ENCODE results near the gene C1S. TPM values are rescaled to one million over a fixed set of nuclear protein-coding genes. Genes with fewer than 3 reads are reported as not detected.
"Not testable (repeated sequence)": the region's sequence is repeated elsewhere in the genome, so short reads cannot be mapped to it uniquely, and the experiment has no call there.

The C1S gene
- total RNA-seq = 1.6 and 2.4 TPM in 2 replicates

GRCh38 chr12:7060353-7060954 lies at the start of gene C1S:
Gene C1S, plus strand, starts transcription at chr12:7060718. Its CDS starts 1,195 bp downstream, at chr12:7061913.
- Mint-ChIP-seq H3K9me3 (no peaks in the 10 kb centered on the region), H3K36me3 (ENCODE audit: low read depth) (no peaks in the 10 kb centered on the region), H3K27me3 (ENCODE audit: insufficient read depth) (peaks cover 24% of the 10 kb centered on the region), H3K4me3 (no peak within 1 kb of the TSS), H3K4me1 (ENCODE audit: low read depth) (no peaks in the 10 kb centered on the region), H3K27ac (no peak within 1 kb of the TSS)
- no peak for DNase-seq (ENCODE audit: low spot score)
- intact Hi-C loops (cut with micrococcal nuclease) = no loop called here

GRCh38 chr12:7011398-7011797 lies 49.1 kb upstream of the C1S start:
- H3K27ac Mint-ChIP-seq; intact Hi-C loops (cut with micrococcal nuclease); H3K9me3 Mint-ChIP-seq; DNase-seq (ENCODE audit: low spot score); H3K27me3 Mint-ChIP-seq (ENCODE audit: insufficient read depth); H3K4me3 Mint-ChIP-seq: not testable (repeated sequence)
- peaks cover 30% of the 10 kb centered on the region for H3K4me1 Mint-ChIP-seq (ENCODE audit: low read depth)
- peaks cover 18% of the 10 kb centered on the region for H3K36me3 Mint-ChIP-seq (ENCODE audit: low read depth)

- Mint-ChIP-seq H3K4me1 (ENCODE audit: low read depth) (peaks cover 37% of the 10 kb centered on the region), H3K4me3 (no peak overlapping the region), H3K9me3 (no peaks in the 10 kb centered on the region), H3K27ac (no peak overlapping the region), H3K27me3 (ENCODE audit: insufficient read depth) (no peaks in the 10 kb centered on the region), H3K36me3 (ENCODE audit: low read depth) (peaks cover 16% of the 10 kb centered on the region)
- no peak for DNase-seq (ENCODE audit: low spot score)
- intact Hi-C loops (cut with micrococcal nuclease) = no loop called here
Observed at GRCh38 chr12:7012024-7012607, 48.4 kb upstream of the C1S start.

- Mint-ChIP-seq H3K27me3 (ENCODE audit: insufficient read depth) (no peaks in the 10 kb centered on the region), H3K4me3 (no peak overlapping the region), H3K36me3 (ENCODE audit: low read depth) (peaks cover 17% of the 10 kb centered on the region), H3K27ac (no peak overlapping the region), H3K9me3 (no peaks in the 10 kb centered on the region), H3K4me1 (ENCODE audit: low read depth) (peaks cover 41% of the 10 kb centered on the region)
- no peak for DNase-seq (ENCODE audit: low spot score)
- intact Hi-C loops (cut with micrococcal nuclease) = no loop called here
Observed at GRCh38 chr12:7013101-7013500, 47.4 kb upstream of the C1S start.

- Mint-ChIP-seq H3K27ac (no peak overlapping the region), H3K36me3 (ENCODE audit: low read depth) (peaks cover 11% of the 10 kb centered on the region), H3K4me3 (peak overlapping the region; percentile 2), H3K27me3 (ENCODE audit: insufficient read depth) (no peaks in the 10 kb centered on the region), H3K4me1 (ENCODE audit: low read depth) (peaks cover 42% of the 10 kb centered on the region), H3K9me3 (no peaks in the 10 kb centered on the region)
- no peak for DNase-seq (ENCODE audit: low spot score)
- intact Hi-C loops (cut with micrococcal nuclease) = no loop called here
Observed at GRCh38 chr12:7015555-7016370, 44.8 kb upstream of the C1S start.

GRCh38 chr12:7016958-7017571 lies 43.5 kb upstream of the C1S start:
- H3K27me3 Mint-ChIP-seq (ENCODE audit: insufficient read depth) = no peaks in the 10 kb centered on the region
- H3K36me3 Mint-ChIP-seq (ENCODE audit: low read depth) = peaks cover 11% of the 10 kb centered on the region
- no peak for DNase-seq (ENCODE audit: low spot score)
- intact Hi-C loops (cut with micrococcal nuclease) = no loop called here
- H3K27ac Mint-ChIP-seq = peak overlapping the region; percentile 95
- H3K4me1 Mint-ChIP-seq (ENCODE audit: low read depth) = peaks cover 42% of the 10 kb centered on the region
- peak overlapping the region; percentile 93 for H3K4me3 Mint-ChIP-seq
- no peaks in the 10 kb centered on the region for H3K9me3 Mint-ChIP-seq

GRCh38 chr12:7017870-7018349 lies 42.6 kb upstream of the C1S start:
- H3K4me1 Mint-ChIP-seq (ENCODE audit: low read depth) = peaks cover 42% of the 10 kb centered on the region
- H3K36me3 Mint-ChIP-seq (ENCODE audit: low read depth) = peaks cover 11% of the 10 kb centered on the region
- intact Hi-C loops (cut with micrococcal nuclease) = loop anchor here (1.0 to 2.0 kb wide), 15 partner anchors 48 to 329 kb away; partner anchors contain the start of genes C12orf57, C1R, C1RL and CLSTN3
- peak overlapping the region; percentile 95 for H3K27ac Mint-ChIP-seq
- H3K9me3 Mint-ChIP-seq = no peaks in the 10 kb centered on the region
- H3K27me3 Mint-ChIP-seq (ENCODE audit: insufficient read depth) = no peaks in the 10 kb centered on the region
- peak overlapping the region; percentile 93 for H3K4me3 Mint-ChIP-seq
- no peak for DNase-seq (ENCODE audit: low spot score)

GRCh38 chr12:7018350-7019042 lies 42.0 kb upstream of the C1S start, which contains the start of gene LPCAT3:
Gene LPCAT3, minus strand, starts transcription at chr12:7018476. Its CDS starts 52 bp downstream, at chr12:7018424.
- DNase-seq (ENCODE audit: low spot score) = peak; percentile 98
- H3K27me3 Mint-ChIP-seq (ENCODE audit: insufficient read depth) = no peaks in the 10 kb centered on the region
- peak within 1 kb of the TSS; percentile 95 for H3K27ac Mint-ChIP-seq
- peaks cover 36% of the 10 kb centered on the region for H3K4me1 Mint-ChIP-seq (ENCODE audit: low read depth)
- peak within 1 kb of the TSS; percentile 93 for H3K4me3 Mint-ChIP-seq
- intact Hi-C loops (cut with micrococcal nuclease) = loop anchor here (1.0 to 2.0 kb wide), 16 partner anchors 24 to 329 kb away; partner anchors contain the start of genes C12orf57, C1R, C1RL and CLSTN3
- H3K9me3 Mint-ChIP-seq = no peaks in the 10 kb centered on the region
- peaks cover 7% of the 10 kb centered on the region for H3K36me3 Mint-ChIP-seq (ENCODE audit: low read depth)

- Mint-ChIP-seq H3K9me3 (no peaks in the 10 kb centered on the region), H3K27ac (peak overlapping the region; percentile 95), H3K4me1 (ENCODE audit: low read depth) (peaks cover 30% of the 10 kb centered on the region), H3K4me3 (peak overlapping the region; percentile 93), H3K27me3 (ENCODE audit: insufficient read depth) (no peaks in the 10 kb centered on the region), H3K36me3 (ENCODE audit: low read depth) (peaks cover 7% of the 10 kb centered on the region)
- intact Hi-C loops (cut with micrococcal nuclease) = loop anchor here (1.0 to 2.0 kb wide), 3 partner anchors 23 to 74 kb away; partner anchors contain the start of gene C1R
- no peak for DNase-seq (ENCODE audit: low spot score)
Observed at GRCh38 chr12:7019043-7019569, 41.4 kb upstream of the C1S start.

- peaks cover 16% of the 10 kb centered on the region for H3K4me1 Mint-ChIP-seq (ENCODE audit: low read depth)
- H3K9me3 Mint-ChIP-seq = no peaks in the 10 kb centered on the region
- no peak overlapping the region for H3K4me3 Mint-ChIP-seq
- H3K27ac Mint-ChIP-seq = no peak overlapping the region
- H3K27me3 Mint-ChIP-seq (ENCODE audit: insufficient read depth) = peaks cover 7% of the 10 kb centered on the region
- H3K36me3 Mint-ChIP-seq (ENCODE audit: low read depth) = peaks cover 5% of the 10 kb centered on the region
- DNase-seq (ENCODE audit: low spot score) = no peak
- intact Hi-C loops (cut with micrococcal nuclease) = no loop called here
Observed at GRCh38 chr12:7021956-7022355, 38.6 kb upstream of the C1S start.

GRCh38 chr12:7023114-7023513 lies 37.4 kb upstream of the C1S start:
- H3K27me3 Mint-ChIP-seq (ENCODE audit: insufficient read depth) = peaks cover 7% of the 10 kb centered on the region
- H3K4me1 Mint-ChIP-seq (ENCODE audit: low read depth) = peaks cover 5% of the 10 kb centered on the region
- intact Hi-C loops (cut with micrococcal nuclease) = no loop called here

GRCh38 chr12:7026854-7027253 lies 33.7 kb upstream of the C1S start:
- Mint-ChIP-seq H3K4me3 (no peak overlapping the region), H3K27me3 (ENCODE audit: insufficient read depth) (peaks cover 7% of the 10 kb centered on the region), H3K9me3 (no peaks in the 10 kb centered on the region), H3K27ac (no peak overlapping the region), H3K4me1 (ENCODE audit: low read depth) (no peaks in the 10 kb centered on the region), H3K36me3 (ENCODE audit: low read depth) (no peaks in the 10 kb centered on the region)
- intact Hi-C loops (cut with micrococcal nuclease) = no loop called here
- DNase-seq (ENCODE audit: low spot score) = no peak

More at GRCh38 chr12:7023114-7023513, 37.4 kb upstream of the C1S start:
- Mint-ChIP-seq H3K9me3 (no peaks in the 10 kb centered on the region), H3K27ac (no peak overlapping the region), H3K36me3 (ENCODE audit: low read depth) (no peaks in the 10 kb centered on the region), H3K4me3 (no peak overlapping the region)
- DNase-seq (ENCODE audit: low spot score) = no peak

Measured in activated T-helper 1 cell treated with anti-CD3 and anti-CD28 coated beads, Interleukin-12 subunit alpha, Interleukin-12 subunit beta, Interleukin-2, Interleukin-4 antibody, amounts not matched to agents 30 ng/mL and 10 ng/mL and 1 ng/mL, durations not matched to agents 14 hours and 24 hours and 36 hours (primary cell).